ENCODE results near the gene GSTM5. TPM values are rescaled to one million over a fixed set of nuclear protein-coding genes. Genes with fewer than 3 reads are reported as not detected.
"Not testable (repeated sequence)": the region's sequence is repeated elsewhere in the genome, so short reads cannot be mapped to it uniquely, and the experiment has no call there.

GSTM5 gene
- total and polyA plus RNA-seq, 2 experiments from 2014 or later = 0.21 TPM; not detected in 1

DNA sequence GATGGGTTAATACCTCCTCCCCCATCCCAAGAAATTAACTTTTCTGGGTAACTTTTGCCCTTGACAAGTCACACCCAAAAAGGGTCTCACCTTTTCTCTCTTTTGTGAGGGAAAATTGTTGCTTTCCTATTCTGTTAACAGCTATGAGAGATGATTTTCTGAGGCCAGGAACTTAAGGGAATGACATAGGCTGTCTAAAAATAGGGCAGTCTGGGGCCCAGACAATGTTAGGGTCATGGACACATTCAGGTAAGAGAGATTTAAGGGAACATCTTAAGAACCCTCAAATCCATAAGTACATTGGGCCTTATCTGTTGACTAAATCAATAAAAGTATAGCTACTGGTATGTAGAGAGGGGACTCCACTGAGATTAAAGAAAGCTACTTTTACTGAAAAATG lies 37.2 kb downstream of the GSTM5 start:
- DNase-seq (ENCODE audit: low read depth in 1 of 2, low spot score in 1 of 2) = no peak
- H3K4me1 ChIP-seq (ENCODE audit: low read depth) = no peaks in the 10 kb centered on the region
- no peaks in the 10 kb centered on the region for H3K9me3 ChIP-seq (ENCODE audit: low read depth)
- TF ChIP-seq, protein P1, sequence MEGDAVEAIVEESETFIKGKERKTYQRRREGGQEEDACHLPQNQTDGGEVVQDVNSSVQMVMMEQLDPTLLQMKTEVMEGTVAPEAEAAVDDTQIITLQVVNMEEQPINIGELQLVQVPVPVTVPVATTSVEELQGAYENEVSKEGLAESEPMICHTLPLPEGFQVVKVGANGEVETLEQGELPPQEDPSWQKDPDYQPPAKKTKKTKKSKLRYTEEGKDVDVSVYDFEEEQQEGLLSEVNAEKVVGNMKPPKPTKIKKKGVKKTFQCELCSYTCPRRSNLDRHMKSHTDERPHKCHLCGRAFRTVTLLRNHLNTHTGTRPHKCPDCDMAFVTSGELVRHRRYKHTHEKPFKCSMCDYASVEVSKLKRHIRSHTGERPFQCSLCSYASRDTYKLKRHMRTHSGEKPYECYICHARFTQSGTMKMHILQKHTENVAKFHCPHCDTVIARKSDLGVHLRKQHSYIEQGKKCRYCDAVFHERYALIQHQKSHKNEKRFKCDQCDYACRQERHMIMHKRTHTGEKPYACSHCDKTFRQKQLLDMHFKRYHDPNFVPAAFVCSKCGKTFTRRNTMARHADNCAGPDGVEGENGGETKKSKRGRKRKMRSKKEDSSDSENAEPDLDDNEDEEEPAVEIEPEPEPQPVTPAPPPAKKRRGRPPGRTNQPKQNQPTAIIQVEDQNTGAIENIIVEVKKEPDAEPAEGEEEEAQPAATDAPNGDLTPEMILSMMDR (IDR thresholded peaks at IDR 0.05; ENCODE audit: low read depth, low read length) = no peak
- no peak overlapping the region for H3K4me3 ChIP-seq
- H3K27me3 ChIP-seq = no peaks in the 10 kb centered on the region
- no peak overlapping the region for H3K27ac ChIP-seq
- H3K36me3 ChIP-seq = no peaks in the 10 kb centered on the region

GRCh38 chr1:109750241-109750882 lies 38.3 kb downstream of the GSTM5 start:
- no peak overlapping the region for H3K27ac ChIP-seq
- H3K4me1 ChIP-seq (ENCODE audit: low read depth) = no peaks in the 10 kb centered on the region
- no peaks in the 10 kb centered on the region for H3K9me3 ChIP-seq (ENCODE audit: low read depth)
- no peaks in the 10 kb centered on the region for H3K36me3 ChIP-seq
- no peaks in the 10 kb centered on the region for H3K27me3 ChIP-seq
- no peak overlapping the region for H3K4me3 ChIP-seq
- TF ChIP-seq, protein P1 (IDR thresholded peaks at IDR 0.05; ENCODE audit: low read depth, low read length) = no peak
- no peak for DNase-seq (ENCODE audit: low read depth in 1 of 2, low spot score in 1 of 2)

DNA sequence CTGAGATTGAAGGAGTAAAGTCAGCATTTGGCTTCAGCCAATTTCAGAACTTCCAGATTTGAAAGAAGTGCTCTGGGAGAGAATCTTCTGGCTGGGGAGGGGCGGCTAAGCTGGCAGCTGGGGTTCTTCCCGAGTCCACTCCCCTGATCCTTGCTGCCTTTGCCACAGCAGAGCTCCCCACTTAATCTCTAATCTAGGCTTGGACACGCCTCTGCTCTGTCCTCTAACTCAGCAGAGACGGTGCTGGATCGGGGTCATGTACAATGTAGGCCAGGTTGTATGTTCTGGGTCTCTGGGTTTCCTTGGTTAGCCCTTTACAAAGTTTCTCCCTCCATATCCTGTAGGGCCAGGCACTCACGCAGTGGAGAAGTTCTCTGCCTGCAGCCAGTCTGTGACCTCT lies 38.9 kb downstream of the GSTM5 start:
- no peak for DNase-seq (ENCODE audit: low read depth in 1 of 2, low spot score in 1 of 2)
- H3K4me1 ChIP-seq (ENCODE audit: low read depth) = no peaks in the 10 kb centered on the region
- TF ChIP-seq, protein P1 (IDR thresholded peaks at IDR 0.05; ENCODE audit: low read depth, low read length) = no peak
- H3K27ac ChIP-seq = no peak overlapping the region
- no peaks in the 10 kb centered on the region for H3K36me3 ChIP-seq
- H3K9me3 ChIP-seq (ENCODE audit: low read depth) = no peaks in the 10 kb centered on the region
- H3K4me3 ChIP-seq = no peak overlapping the region
- H3K27me3 ChIP-seq = no peaks in the 10 kb centered on the region

DNA sequence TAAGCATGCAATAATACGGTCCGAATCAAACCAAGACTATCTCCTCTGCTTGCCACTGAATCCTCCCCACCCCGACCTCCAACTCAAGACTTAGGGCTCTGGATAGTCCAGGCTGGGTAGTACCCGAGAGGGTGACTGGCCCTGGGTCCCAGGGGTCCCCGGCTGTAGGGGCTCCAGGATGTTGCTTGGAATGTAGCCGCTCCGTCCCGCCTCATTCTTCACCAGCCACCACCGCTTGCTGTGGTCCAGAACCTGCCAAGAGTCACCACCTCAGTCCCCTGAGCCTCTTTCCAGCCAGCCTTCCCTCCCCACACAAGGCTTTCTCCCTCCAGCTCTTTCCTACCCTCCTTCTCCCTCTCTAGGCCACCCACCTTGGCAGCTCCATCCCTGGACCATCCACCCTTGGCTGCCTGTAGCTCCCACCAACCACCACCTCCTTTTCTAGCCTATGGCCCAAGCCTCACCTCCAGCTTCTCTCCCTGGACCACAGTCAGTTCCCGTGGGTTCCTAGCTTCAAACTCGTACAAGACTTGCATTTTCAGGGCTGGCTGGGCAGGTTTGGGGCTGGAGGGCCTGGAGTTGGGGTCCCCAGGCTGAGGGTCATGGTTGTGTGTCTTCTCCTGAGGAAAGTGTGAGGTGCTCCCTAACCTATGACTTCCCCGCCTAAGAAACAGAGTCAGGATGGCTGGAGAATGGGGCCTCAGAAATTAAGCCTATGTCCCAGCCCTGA lies 39.6 kb downstream of the GSTM5 start:
- no peak for DNase-seq (ENCODE audit: low read depth in 1 of 2, low spot score in 1 of 2)
- no peak overlapping the region for H3K27ac ChIP-seq
- H3K4me3 ChIP-seq = no peak overlapping the region
- TF ChIP-seq, protein P1 (IDR thresholded peaks at IDR 0.05; ENCODE audit: low read depth, low read length) = no peak
- H3K27me3 ChIP-seq = no peaks in the 10 kb centered on the region
- H3K9me3 ChIP-seq (ENCODE audit: low read depth) = no peaks in the 10 kb centered on the region
- no peaks in the 10 kb centered on the region for H3K36me3 ChIP-seq
- H3K4me1 ChIP-seq (ENCODE audit: low read depth) = no peaks in the 10 kb centered on the region

- H3K9me3 ChIP-seq (ENCODE audit: low read depth) = no peaks in the 10 kb centered on the region
- no peaks in the 10 kb centered on the region for H3K36me3 ChIP-seq
- DNase-seq (ENCODE audit: low read depth in 1 of 2, low spot score in 1 of 2) = no peak
- H3K4me1 ChIP-seq (ENCODE audit: low read depth) = no peaks in the 10 kb centered on the region
- no peaks in the 10 kb centered on the region for H3K27me3 ChIP-seq
- TF ChIP-seq, protein P1 (IDR thresholded peaks at IDR 0.05; ENCODE audit: low read depth, low read length) = no peak
- no peak overlapping the region for H3K4me3 ChIP-seq
- H3K27ac ChIP-seq = no peak overlapping the region
Observed at GRCh38 chr1:109754738-109755137, 42.7 kb downstream of the GSTM5 start.

DNA sequence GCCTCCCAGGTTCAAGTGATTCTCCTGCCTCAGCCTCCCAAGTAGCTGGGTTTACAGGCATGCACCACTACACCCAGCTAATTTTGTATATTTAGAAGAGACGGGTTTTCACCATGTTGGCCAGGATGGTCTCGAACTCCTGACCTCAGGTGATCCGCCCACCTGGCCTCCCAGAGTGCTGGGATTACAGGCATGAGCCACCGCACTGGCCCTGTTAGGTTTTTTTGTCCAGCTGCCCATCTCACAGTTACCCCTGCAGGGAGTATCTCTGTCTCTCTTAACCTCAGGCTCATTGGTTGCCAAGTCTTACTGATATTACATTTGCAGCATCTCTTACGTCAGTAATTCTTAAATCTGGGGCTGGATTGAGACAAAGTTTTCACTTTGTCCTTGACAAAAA lies 44.3 kb downstream of the GSTM5 start:
- not testable (repeated sequence) for DNase-seq (ENCODE audit: low read depth in 1 of 2, low spot score in 1 of 2); H3K27ac ChIP-seq; H3K9me3 ChIP-seq (ENCODE audit: low read depth); H3K4me1 ChIP-seq (ENCODE audit: low read depth); H3K27me3 ChIP-seq; H3K4me3 ChIP-seq; H3K36me3 ChIP-seq

All from cardiac muscle cell (in vitro differentiated cells and primary cell).